Adrenal gland (tissue), 12 donors: ENCODE results near the gene NRP2. TPM values are rescaled to one million over a fixed set of nuclear protein-coding genes. Genes with fewer than 3 reads are reported as not detected.

Source experiments
- DNase-seq, 7 donors: peaks; one replicate each; pipeline ENCODE4 v3.0.0-alpha.2; 2019 to 2020
- H3K27ac ChIP-seq, 5 donors: fragments of 200-600 bp; sonication (generic) in 4 of 5; 1 replicate in 3 of 5; 2 replicates in 2 of 5; pipeline versions ENCODE4 v1.5.1 to v1.8.0; 2016 to 2020; ENCODE audit warnings: mild to moderate bottlenecking in 1 of 5
- H3K27me3 ChIP-seq: fragments of 200-600 bp; 2 replicates; pipeline ENCODE4 v1.8.0; 2021
- H3K36me3 ChIP-seq, 2 donors: fragments of 200-600 bp; replicated peaks in 1 of 2; 1 replicate in 1 of 2; 2 replicates in 1 of 2; pipeline versions ENCODE4 v1.5.1 to v1.8.0; 2018 to 2022
- H3K4me1 ChIP-seq, 2 donors: fragments of 200-600 bp; replicated peaks in 1 of 2; 1 replicate in 1 of 2; 2 replicates in 1 of 2; pipeline versions ENCODE4 v1.5.1 to v1.8.0; 2018 to 2021
- H3K4me3 ChIP-seq, 4 donors: fragments of 200-600 bp; sonication (generic) in 3 of 4; one replicate each; pipeline ENCODE4 v1.5.1; 2016 to 2018
- H3K9me3 ChIP-seq, 3 donors: fragments of 200-600 bp; sonication (generic) in 1 of 3; replicated peaks in 1 of 3; 1 replicate in 2 of 3; 2 replicates in 1 of 3; pipeline versions ENCODE4 v1.5.1 to v1.8.0; 2016 to 2021
- POLR2A ChIP-seq, 2 donors: fragments of 450-650 bp; IDR thresholded peaks; one replicate each; pipeline ENCODE4 v1.6.1; 2017; ENCODE audit warnings: antibody characterized with exemption in 2 of 2, mild to moderate bottlenecking in 2 of 2, moderate library complexity in 1 of 2
- WGBS, 4 donors: extraction: QIAGEN DNeasy Blood & Tissue Kit in 2 of 4; methylation state at CpG; one replicate each; pipeline versions ENCODE4 v1.1.5 to v1.1.7; 2013 to 2017; 5-methylcytosine and 5-hydroxymethylcytosine counted together
- intact Hi-C, 2 donors: fragments of 100-400 bp; cut with DNase I; formaldehyde crosslinking; loops; one replicate each; pipeline versions ENCODE4 v1.14.1 to v1.15.0; 2022 to 2023
- polyA plus RNA-seq, 3 donors: library from polyadenylated mRNA; stranded (reverse); fragments of 200-250 nt in 2 of 3; fragments of 350-450 nt in 1 of 3; fragmentation: Illumina TruSeq in 1 of 3; extraction: RNeasy Lipid Tissue Mini Kit (QIAGEN cat#74804) in 1 of 3; gene quantifications; one replicate each; pipeline ENCODE4 v1.2.3, GENCODE V29; 2013 to 2014
- total RNA-seq, 9 donors: library from RNA; depleted of rRNA in 4 of 9; stranded (reverse); fragments of >200 nt in 4 of 9; fragments of 120-200 nt in 1 of 9; fragmentation: NEBNext Ultra II Directional in 1 of 9; extraction: Animal tissue kit (Norgen Biotek cat#: 25700) in 1 of 9; gene quantifications; one replicate each; pipeline versions ENCODE4 v1.1.0 to v1.2.4, GENCODE V29; 2013 to 2023
- TF ChIP-seq, protein P1 (sequence below), 6 experiments: fragments of 450-650 bp in 4 of 6; fragments of 200-600 bp in 2 of 6; sonication (generic) in 1 of 6; IDR thresholded peaks; 1 replicate in 5 of 6; 2 replicates in 1 of 6; pipeline versions ENCODE4 v1.5.1 to v1.8.0; 2016 to 2021; ENCODE audit warnings: antibody characterized with exemption in 6 of 6, mild to moderate bottlenecking in 2 of 6, moderate library complexity in 1 of 6
- donor health status: healthy with polysubstance abuse.
- donor health status: Bipolar disorder and iron deficiency.
- donor health status: DM: yes; HTN: yes; CAD: no.
- donor health status: DM: no; HTN: no; CAD: no.
- donor health status: DM: no; HTN: no; CAD: no.
- donor health status: DM: yes; HTN: yes; CAD: no.

Gene NRP2
- total and polyA plus RNA-seq, 12 donors, result 27.6 to 205 (median 93.1) TPM

DNA sequence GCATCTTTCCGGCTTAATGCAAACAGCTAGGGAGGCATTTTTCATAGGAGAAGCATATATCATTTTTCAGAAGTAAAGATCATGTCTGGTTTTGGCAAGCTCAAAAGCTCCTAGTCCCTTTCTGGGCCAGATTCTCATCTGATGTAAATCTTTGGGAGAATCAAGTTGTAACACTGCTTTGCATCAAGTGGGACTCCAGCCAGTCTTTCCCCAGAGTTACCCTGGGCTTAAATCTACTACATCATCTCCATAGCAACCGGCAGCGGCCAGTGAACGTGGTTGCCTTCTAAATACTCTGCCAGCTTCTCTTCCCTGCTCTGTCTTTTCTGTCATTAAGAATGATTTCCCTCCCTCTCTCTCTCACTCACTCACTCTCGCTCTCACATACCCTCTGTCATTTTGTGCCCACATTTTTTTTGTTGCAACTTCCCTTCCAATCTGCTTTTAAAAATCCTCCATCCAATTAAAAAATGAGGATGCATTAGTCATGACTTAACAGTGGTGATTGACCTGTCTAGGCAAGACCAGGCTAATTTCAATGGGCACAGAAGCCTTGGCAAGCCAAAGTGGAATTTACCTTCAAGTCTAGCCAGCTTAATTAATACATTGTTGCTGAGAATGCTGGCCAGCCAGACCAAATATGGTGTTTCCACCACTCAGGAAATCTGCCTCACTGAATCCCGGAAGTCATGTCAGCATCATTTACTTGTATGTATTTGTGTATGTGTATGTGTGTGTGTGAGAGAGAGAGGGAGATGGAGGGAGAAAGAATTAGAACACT is 93.0 kb downstream of the NRP2 start:
- DNase-seq, result peak in 1 of 7 donors; percentile 59
- no peaks in the 10 kb centered on the region for H3K4me1 ChIP-seq
- intact Hi-C loops, result loop anchor here (5.0 to 10.0 kb wide), 2 partner anchors 112 to 170 kb away; no protein-coding TSS in a partner anchor
- H3K27me3 ChIP-seq, result no peaks in the 10 kb centered on the region
- no peaks in the 10 kb centered on the region for H3K9me3 ChIP-seq
- TF ChIP-seq, protein P1, sequence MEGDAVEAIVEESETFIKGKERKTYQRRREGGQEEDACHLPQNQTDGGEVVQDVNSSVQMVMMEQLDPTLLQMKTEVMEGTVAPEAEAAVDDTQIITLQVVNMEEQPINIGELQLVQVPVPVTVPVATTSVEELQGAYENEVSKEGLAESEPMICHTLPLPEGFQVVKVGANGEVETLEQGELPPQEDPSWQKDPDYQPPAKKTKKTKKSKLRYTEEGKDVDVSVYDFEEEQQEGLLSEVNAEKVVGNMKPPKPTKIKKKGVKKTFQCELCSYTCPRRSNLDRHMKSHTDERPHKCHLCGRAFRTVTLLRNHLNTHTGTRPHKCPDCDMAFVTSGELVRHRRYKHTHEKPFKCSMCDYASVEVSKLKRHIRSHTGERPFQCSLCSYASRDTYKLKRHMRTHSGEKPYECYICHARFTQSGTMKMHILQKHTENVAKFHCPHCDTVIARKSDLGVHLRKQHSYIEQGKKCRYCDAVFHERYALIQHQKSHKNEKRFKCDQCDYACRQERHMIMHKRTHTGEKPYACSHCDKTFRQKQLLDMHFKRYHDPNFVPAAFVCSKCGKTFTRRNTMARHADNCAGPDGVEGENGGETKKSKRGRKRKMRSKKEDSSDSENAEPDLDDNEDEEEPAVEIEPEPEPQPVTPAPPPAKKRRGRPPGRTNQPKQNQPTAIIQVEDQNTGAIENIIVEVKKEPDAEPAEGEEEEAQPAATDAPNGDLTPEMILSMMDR (IDR thresholded peaks at IDR 0.05), result no peak
- TF ChIP-seq POLR2A (IDR thresholded peaks at IDR 0.05), result no peak
- 69 to 77% (median 70%) methylated on average over 6 of the region's 6 CpGs for WGBS, 4 donors
- no peak overlapping the region for H3K4me3 ChIP-seq
- H3K36me3 ChIP-seq, result peaks cover 0 to 19% of the 10 kb centered on the region in 2 donors
- no peak overlapping the region for H3K27ac ChIP-seq

DNA sequence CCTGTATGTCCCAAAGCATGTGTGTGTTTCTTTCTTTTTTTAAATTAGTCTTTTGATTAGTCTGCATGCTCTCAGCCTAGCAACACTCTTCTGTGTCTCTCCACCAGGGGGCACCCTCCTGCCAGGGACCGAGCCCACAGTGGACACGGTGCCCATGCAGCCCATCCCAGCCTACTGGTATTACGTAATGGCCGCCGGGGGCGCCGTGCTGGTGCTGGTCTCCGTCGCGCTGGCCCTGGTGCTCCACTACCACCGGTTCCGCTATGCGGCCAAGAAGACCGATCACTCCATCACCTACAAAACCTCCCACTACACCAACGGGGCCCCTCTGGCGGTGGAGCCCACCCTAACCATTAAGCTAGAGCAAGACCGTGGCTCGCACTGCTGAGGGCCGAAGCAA is 93.8 kb downstream of the NRP2 start:
- 73 to 79% (median 77%) methylated on average over 18 to 19 of the region's 19 CpGs for WGBS, 4 donors
- peak; percentile 53 to 84 (median 57) for DNase-seq
- Histone ChIP-seq H3K4me1 (no peaks in the 10 kb centered on the region), H3K36me3 (peaks cover 0 to 11% of the 10 kb centered on the region in 2 donors), H3K9me3 (no peaks in the 10 kb centered on the region), H3K4me3 (no peak overlapping the region), H3K27me3 (no peaks in the 10 kb centered on the region), H3K27ac (no peak overlapping the region)
- TF ChIP-seq POLR2A (IDR thresholded peaks at IDR 0.05), result no peak
- TF ChIP-seq, protein P1 (IDR thresholded peaks at IDR 0.05), result peak; percentile 61 to 77 (median 67)
- intact Hi-C loops, result loop anchor here (5.0 to 10.0 kb wide), 2 partner anchors 111 to 169 kb away; no protein-coding TSS in a partner anchor

DNA sequence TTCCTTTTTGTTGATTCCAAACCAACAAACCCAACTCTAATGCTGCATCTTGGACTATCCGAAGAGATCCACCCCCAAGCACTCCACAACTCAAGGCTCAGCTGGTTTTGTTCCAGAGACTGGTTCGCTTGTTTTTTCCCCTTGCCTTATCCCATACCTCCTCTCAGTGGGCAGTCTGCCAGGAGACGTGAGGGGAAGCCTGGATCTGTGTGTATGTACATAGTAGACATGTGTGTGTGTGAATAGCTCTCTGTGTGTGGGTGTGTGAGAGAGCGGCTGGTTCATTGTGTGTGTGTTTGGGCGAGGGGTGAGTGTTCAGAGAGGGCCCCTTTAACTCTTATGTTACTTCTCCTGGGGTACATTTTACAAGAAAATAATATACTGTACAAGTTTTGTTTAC is 94.4 kb downstream of the NRP2 start:
- no peaks in the 10 kb centered on the region for H3K9me3 ChIP-seq
- intact Hi-C loops, result loop anchor here (5.0 to 10.0 kb wide), 2 partner anchors 111 to 168 kb away; no protein-coding TSS in a partner anchor
- H3K27ac ChIP-seq, result no peak overlapping the region
- H3K4me3 ChIP-seq, result no peak overlapping the region
- WGBS, 4 donors, result 86 to 90% (median 87%) methylated on average over 5 of the region's 5 CpGs
- H3K36me3 ChIP-seq, result peaks cover 0 to 8% of the 10 kb centered on the region in 2 donors
- no peaks in the 10 kb centered on the region for H3K4me1 ChIP-seq
- no peaks in the 10 kb centered on the region for H3K27me3 ChIP-seq
- no peak for DNase-seq
- TF ChIP-seq, protein P1 (IDR thresholded peaks at IDR 0.05), result no peak
- no peak for TF ChIP-seq POLR2A (IDR thresholded peaks at IDR 0.05)

DNA sequence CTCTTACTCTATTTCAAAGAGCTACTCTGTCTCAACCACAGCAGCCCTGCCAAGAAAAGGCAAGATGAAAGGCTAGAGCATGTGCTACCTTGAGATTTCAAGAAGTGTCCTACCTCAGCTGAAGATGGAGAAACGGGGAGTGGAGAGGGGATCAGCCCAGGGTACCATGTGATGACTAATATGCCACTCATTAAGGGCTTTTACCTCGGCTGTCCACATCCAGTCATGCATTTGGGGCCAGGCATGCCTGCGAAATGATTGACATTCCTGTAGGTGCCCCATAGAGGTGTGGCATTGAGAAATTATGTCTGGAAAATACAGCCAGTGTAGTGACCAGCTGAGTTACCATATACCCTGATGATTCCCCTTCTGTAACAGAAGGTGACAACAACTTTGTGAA is 96.1 kb downstream of the NRP2 start:
- Histone ChIP-seq H3K9me3 (no peaks in the 10 kb centered on the region), H3K27me3 (no peaks in the 10 kb centered on the region), H3K4me3 (no peak overlapping the region), H3K27ac (no peak overlapping the region), H3K4me1 (peaks cover 4 to 8% of the 10 kb centered on the region in 2 donors), H3K36me3 (peaks cover 0 to 8% of the 10 kb centered on the region in 2 donors)
- intact Hi-C loops, result loop anchor here (5.0 to 10.0 kb wide), 2 partner anchors 109 to 166 kb away; no protein-coding TSS in a partner anchor
- no peak for DNase-seq
- TF ChIP-seq POLR2A (IDR thresholded peaks at IDR 0.05), result no peak
- WGBS, 4 donors, result 87 to 93% (median 90%) methylated on average over 3 of the region's 3 CpGs
